ENCODE measurements around the gene TXNDC5.

GRCh38 chr6:7912024-7912423, 1.4 kb upstream of the TXNDC5 start:
- no peak for TF ChIP-seq CTCF (IDR thresholded peaks at IDR 0.05; ENCODE audit: low read length)
- TF ChIP-seq EZH2 (IDR thresholded peaks at IDR 0.05; ENCODE audit: borderline replicate concordance, low read length) = no peak

All from OCI-LY1 (cell line).